ENCODE data around the gene NUTM2F. TPM values are rescaled to one million over a fixed set of nuclear protein-coding genes. Genes with fewer than 3 reads are reported as not detected.

The NUTM2F gene
- total and polyA plus RNA-seq, 2 donors (not counting 1 experiment from before 2014, with no cell fraction given), result not detected

GRCh38 chr9:94289691-94290090 lies 38.8 kb downstream of the NUTM2F start:
- peak in 1 of 2 donors; percentile 27 for DNase-seq (ENCODE audit: low read depth in 2 of 2)
- H3K79me2 ChIP-seq (ENCODE audit: control insufficient read depth, insufficient read depth, low read length), result no peaks in the 10 kb centered on the region

DNA sequence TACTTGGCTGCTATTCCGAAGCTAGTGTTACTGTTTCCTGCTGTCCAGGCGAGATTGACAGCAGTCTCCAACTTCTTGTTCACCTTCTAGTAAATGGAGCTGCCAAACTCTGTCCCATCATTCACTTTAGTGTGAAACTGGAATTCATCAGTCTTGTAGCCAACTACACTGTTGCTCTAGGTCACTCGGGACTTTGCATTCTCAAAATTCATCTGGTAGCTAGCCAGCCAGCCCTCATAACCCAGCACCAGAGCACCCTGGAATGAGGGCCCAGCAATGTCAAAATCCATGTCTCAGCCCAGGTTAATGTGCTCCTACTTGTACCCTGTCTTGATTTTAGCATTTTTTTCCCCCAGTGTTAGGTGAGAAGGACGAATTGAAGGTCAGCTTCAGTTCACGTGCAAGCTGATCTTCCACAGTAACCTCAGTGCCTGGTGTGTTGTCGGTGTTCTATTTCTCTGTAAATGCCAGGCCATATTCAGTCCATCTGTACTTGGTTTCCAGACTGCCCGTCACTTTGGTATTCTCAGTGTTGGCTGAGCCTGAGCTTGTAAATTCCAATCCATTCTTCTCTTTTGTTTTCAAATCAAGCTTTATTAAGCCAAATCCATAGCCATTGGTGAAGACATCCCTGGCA lies 40.4 kb downstream of the NUTM2F start:
- H2AFZ ChIP-seq (ENCODE audit: low read length), result no peak overlapping the region
- peaks cover 2% of the 10 kb centered on the region for H3K36me3 ChIP-seq (ENCODE audit: control insufficient read depth, insufficient read depth, low read length)
- no peak overlapping the region for H3K27ac ChIP-seq (ENCODE audit: insufficient read depth, low read length)
- no peak overlapping the region for H3K4me3 ChIP-seq (replicated peaks in 1 of 4; ENCODE audit: control extremely low read depth in 1 of 4, insufficient read depth in 1 of 4, low read depth in 3 of 4, low read length in 4 of 4)
- no peaks in the 10 kb centered on the region for H4K20me1 ChIP-seq (ENCODE audit: control insufficient read depth, extremely low read depth, insufficient read depth, low read length)
- no peaks in the 10 kb centered on the region for H3K27me3 ChIP-seq (ENCODE audit: control insufficient read depth, insufficient read depth, low read length)
- no peaks in the 10 kb centered on the region for H3K9me3 ChIP-seq (ENCODE audit: control insufficient read depth, insufficient read depth, low read depth, low read length)
- no peak overlapping the region for H3K9ac ChIP-seq (ENCODE audit: insufficient read depth, low read length)
- H3K4me1 ChIP-seq (ENCODE audit: control insufficient read depth, extremely low read depth, insufficient read depth, low read length), result no peaks in the 10 kb centered on the region
- TF ChIP-seq, protein P1, sequence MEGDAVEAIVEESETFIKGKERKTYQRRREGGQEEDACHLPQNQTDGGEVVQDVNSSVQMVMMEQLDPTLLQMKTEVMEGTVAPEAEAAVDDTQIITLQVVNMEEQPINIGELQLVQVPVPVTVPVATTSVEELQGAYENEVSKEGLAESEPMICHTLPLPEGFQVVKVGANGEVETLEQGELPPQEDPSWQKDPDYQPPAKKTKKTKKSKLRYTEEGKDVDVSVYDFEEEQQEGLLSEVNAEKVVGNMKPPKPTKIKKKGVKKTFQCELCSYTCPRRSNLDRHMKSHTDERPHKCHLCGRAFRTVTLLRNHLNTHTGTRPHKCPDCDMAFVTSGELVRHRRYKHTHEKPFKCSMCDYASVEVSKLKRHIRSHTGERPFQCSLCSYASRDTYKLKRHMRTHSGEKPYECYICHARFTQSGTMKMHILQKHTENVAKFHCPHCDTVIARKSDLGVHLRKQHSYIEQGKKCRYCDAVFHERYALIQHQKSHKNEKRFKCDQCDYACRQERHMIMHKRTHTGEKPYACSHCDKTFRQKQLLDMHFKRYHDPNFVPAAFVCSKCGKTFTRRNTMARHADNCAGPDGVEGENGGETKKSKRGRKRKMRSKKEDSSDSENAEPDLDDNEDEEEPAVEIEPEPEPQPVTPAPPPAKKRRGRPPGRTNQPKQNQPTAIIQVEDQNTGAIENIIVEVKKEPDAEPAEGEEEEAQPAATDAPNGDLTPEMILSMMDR (conservative IDR thresholded peaks at IDR 0.05 in 1 of 2, IDR thresholded peaks at IDR 0.05 in 1 of 2; ENCODE audit: low read depth in 1 of 2, low read length in 2 of 2), result no peak
- no peak for TF ChIP-seq EZH2 (IDR thresholded peaks at IDR 0.05; ENCODE audit: low read length, missing control alignments)
- DNase-seq (ENCODE audit: low read depth in 2 of 2), result no peak
- H3K4me2 ChIP-seq (ENCODE audit: extremely low read depth, insufficient read depth, low read length), result no peak overlapping the region
- no peaks in the 10 kb centered on the region for H3K79me2 ChIP-seq (ENCODE audit: control insufficient read depth, insufficient read depth, low read length)

More at GRCh38 chr9:94289691-94290090, 38.8 kb downstream of the NUTM2F start:
- Histone ChIP-seq H3K27ac (ENCODE audit: insufficient read depth, low read length) (no peak overlapping the region), H3K9me3 (ENCODE audit: control insufficient read depth, insufficient read depth, low read depth, low read length) (no peaks in the 10 kb centered on the region), H3K4me2 (ENCODE audit: extremely low read depth, insufficient read depth, low read length) (no peak overlapping the region), H4K20me1 (ENCODE audit: control insufficient read depth, extremely low read depth, insufficient read depth, low read length) (no peaks in the 10 kb centered on the region), H3K36me3 (ENCODE audit: control insufficient read depth, insufficient read depth, low read length) (peaks cover 2% of the 10 kb centered on the region), H3K27me3 (ENCODE audit: control insufficient read depth, insufficient read depth, low read length) (no peaks in the 10 kb centered on the region), H3K9ac (ENCODE audit: insufficient read depth, low read length) (no peak overlapping the region), H3K4me3 (replicated peaks in 1 of 4; ENCODE audit: control extremely low read depth in 1 of 4, insufficient read depth in 1 of 4, low read depth in 3 of 4, low read length in 4 of 4) (no peak overlapping the region), H3K4me1 (ENCODE audit: control insufficient read depth, extremely low read depth, insufficient read depth, low read length) (no peaks in the 10 kb centered on the region), H2AFZ (ENCODE audit: low read length) (no peak overlapping the region)
- TF ChIP-seq, protein P1 (conservative IDR thresholded peaks at IDR 0.05 in 1 of 2, IDR thresholded peaks at IDR 0.05 in 1 of 2; ENCODE audit: low read depth in 1 of 2, low read length in 2 of 2), result no peak
- no peak for TF ChIP-seq EZH2 (IDR thresholded peaks at IDR 0.05; ENCODE audit: low read length, missing control alignments)

GRCh38 chr9:94286116-94286515 lies 42.3 kb downstream of the NUTM2F start:
- no peak overlapping the region for H3K9ac ChIP-seq (ENCODE audit: insufficient read depth, low read length)
- TF ChIP-seq EZH2 (IDR thresholded peaks at IDR 0.05; ENCODE audit: low read length, missing control alignments), result no peak
- TF ChIP-seq, protein P1 (conservative IDR thresholded peaks at IDR 0.05 in 1 of 2, IDR thresholded peaks at IDR 0.05 in 1 of 2; ENCODE audit: low read depth in 1 of 2, low read length in 2 of 2), result no peak
- H3K9me3 ChIP-seq (ENCODE audit: control insufficient read depth, insufficient read depth, low read depth, low read length), result no peaks in the 10 kb centered on the region
- H3K36me3 ChIP-seq (ENCODE audit: control insufficient read depth, insufficient read depth, low read length), result no peaks in the 10 kb centered on the region
- H3K4me1 ChIP-seq (ENCODE audit: control insufficient read depth, extremely low read depth, insufficient read depth, low read length), result no peaks in the 10 kb centered on the region
- H2AFZ ChIP-seq (ENCODE audit: low read length), result no peak overlapping the region
- no peak overlapping the region for H3K4me2 ChIP-seq (ENCODE audit: extremely low read depth, insufficient read depth, low read length)
- H3K4me3 ChIP-seq (replicated peaks in 1 of 4; ENCODE audit: control extremely low read depth in 1 of 4, insufficient read depth in 1 of 4, low read depth in 3 of 4, low read length in 4 of 4), result no peak overlapping the region
- no peaks in the 10 kb centered on the region for H3K79me2 ChIP-seq (ENCODE audit: control insufficient read depth, insufficient read depth, low read length)
- no peaks in the 10 kb centered on the region for H3K27me3 ChIP-seq (ENCODE audit: control insufficient read depth, insufficient read depth, low read length)
- DNase-seq (ENCODE audit: low read depth in 2 of 2), result no peak
- no peak overlapping the region for H3K27ac ChIP-seq (ENCODE audit: insufficient read depth, low read length)
- H4K20me1 ChIP-seq (ENCODE audit: control insufficient read depth, extremely low read depth, insufficient read depth, low read length), result no peaks in the 10 kb centered on the region

Data from fibroblast of lung (primary cell).